Measurements from ENCODE around the gene PAPPA. TPM values are rescaled to one million over a fixed set of nuclear protein-coding genes. Genes with fewer than 3 reads are reported as not detected.

Gene PAPPA
- total RNA-seq, 4 donors from 2014 or later = 9.6 to 35.3 (median 14.9) TPM

GRCh38 chr9:116151966-116152381 lies 1.6 kb upstream of the PAPPA start:
- ATAC-seq (ENCODE audit: low FRiP score) (no peak), DNase-seq (ENCODE audit: low spot score) (no peak)
- TF ChIP-seq CTCF (IDR thresholded peaks at IDR 0.05) = no peak

GRCh38 chr9:116152390-116152789 lies 1.2 kb upstream of the PAPPA start:
- ATAC-seq (ENCODE audit: low FRiP score) = no peak
- DNase-seq (ENCODE audit: low spot score) = no peak
- TF ChIP-seq CTCF (IDR thresholded peaks at IDR 0.05) = no peak

GRCh38 chr9:116152941-116153764 lies 438 bp upstream of the PAPPA start:
- TF ChIP-seq CTCF (IDR thresholded peaks at IDR 0.05) = no peak
- DNase-seq (ENCODE audit: low spot score) (no peak), ATAC-seq (ENCODE audit: low FRiP score) (peak; percentile 43)

GRCh38 chr9:116154334-116154975 lies 864 bp downstream of the PAPPA start:
- ATAC-seq (ENCODE audit: low FRiP score) (no peak), DNase-seq (ENCODE audit: low spot score) (no peak)
- no peak for TF ChIP-seq CTCF (IDR thresholded peaks at IDR 0.05)

GRCh38 chr9:116154976-116155697 lies 1.5 kb downstream of the PAPPA start:
- peak; percentile 53 for ATAC-seq (ENCODE audit: low FRiP score)
- no peak for TF ChIP-seq CTCF (IDR thresholded peaks at IDR 0.05)
- DNase-seq (ENCODE audit: low spot score) = no peak

- DNase-seq (ENCODE audit: low spot score) = no peak
- no peak for ATAC-seq (ENCODE audit: low FRiP score)
- no peak for TF ChIP-seq CTCF (IDR thresholded peaks at IDR 0.05)
These were observed 2.1 kb downstream of the PAPPA start for GRCh38 chr9:116155698-116156039.

Measured in omental fat pad (tissue), 4 donors.